ENCODE measurements around the gene INTS6.

Gene INTS6

GRCh38 chr13:51370811-51371210 lies 82.0 kb downstream of the INTS6 start:
- no peak for TF ChIP-seq CTCF (IDR thresholded peaks at IDR 0.05)

- no peak for TF ChIP-seq CTCF (IDR thresholded peaks at IDR 0.05)
Observed at GRCh38 chr13:51370116-51370515, 82.7 kb downstream of the INTS6 start.

GRCh38 chr13:51364404-51365008 lies 88.3 kb downstream of the INTS6 start:
- no peak for TF ChIP-seq CTCF (IDR thresholded peaks at IDR 0.05)

GRCh38 chr13:51363625-51364024 lies 89.2 kb downstream of the INTS6 start:
- TF ChIP-seq CTCF (IDR thresholded peaks at IDR 0.05): no peak

- TF ChIP-seq CTCF (IDR thresholded peaks at IDR 0.05): no peak
Observed at GRCh38 chr13:51361106-51361505, 91.7 kb downstream of the INTS6 start.

GRCh38 chr13:51360489-51360888 lies 92.3 kb downstream of the INTS6 start:
- TF ChIP-seq CTCF (IDR thresholded peaks at IDR 0.05): no peak

- TF ChIP-seq CTCF (IDR thresholded peaks at IDR 0.05): no peak
Observed at GRCh38 chr13:51359352-51359751, 93.5 kb downstream of the INTS6 start.
